Trophoblast cell (in vitro differentiated cells and primary cell): ENCODE measurements around the gene NT5C2.

Experiments
- DNase-seq, 2 donors: peaks; one replicate each; pipeline ENCODE4 v3.0.0-alpha.2; 2016
- H2AFZ ChIP-seq: 2 replicates; pipeline ENCODE4 v1.6.1; 2013; ENCODE audit warnings: low read length, moderate library complexity, mild to moderate bottlenecking; ENCODE audit not compliant: insufficient read depth, poor library complexity
- H2AK5ac ChIP-seq: 2 replicates; pipeline ENCODE4 v1.6.1; 2013; ENCODE audit warnings: mild to moderate bottlenecking, low read length
- H2BK120ac ChIP-seq: 2 replicates; pipeline ENCODE4 v1.6.1; 2013; ENCODE audit warnings: low read length, mild to moderate bottlenecking, moderate library complexity; ENCODE audit not compliant: insufficient read depth, poor library complexity
- H2BK12ac ChIP-seq: 2 replicates; pipeline ENCODE4 v1.6.1; 2013; ENCODE audit warnings: mild to moderate bottlenecking, low read length, moderate library complexity
- H2BK5ac ChIP-seq: 2 replicates; pipeline ENCODE4 v1.6.1; 2013; ENCODE audit warnings: low read length, low read depth, moderate library complexity, mild to moderate bottlenecking; ENCODE audit not compliant: poor library complexity
- H3K14ac ChIP-seq: 2 replicates; pipeline ENCODE4 v1.6.1; 2013; ENCODE audit warnings: mild to moderate bottlenecking, low read length
- H3K18ac ChIP-seq: 2 replicates; pipeline ENCODE4 v1.6.1; 2013; ENCODE audit warnings: mild to moderate bottlenecking, low read length
- H3K23ac ChIP-seq: 2 replicates; pipeline ENCODE4 v1.6.1; 2013; ENCODE audit warnings: low read length
- H3K27ac ChIP-seq: 2 replicates; pipeline ENCODE4 v1.5.1; 2013; ENCODE audit warnings: low read depth, mild to moderate bottlenecking, inconsistent platforms, low read length, moderate library complexity
- H3K27me3 ChIP-seq: 2 replicates; pipeline ENCODE4 v1.6.1; 2013; ENCODE audit warnings: inconsistent platforms, mild to moderate bottlenecking, low read length, moderate library complexity; ENCODE audit not compliant: insufficient read depth
- H3K36me3 ChIP-seq, 2 experiments: 1 replicate in 1 of 2; 2 replicates in 1 of 2; pipeline ENCODE4 v1.6.1; 2013; ENCODE audit warnings: low read length in 2 of 2, mild to moderate bottlenecking in 2 of 2, moderate library complexity in 1 of 2; ENCODE audit not compliant: insufficient read depth in 2 of 2, control insufficient read depth in 1 of 2
- H3K4ac ChIP-seq: 2 replicates; pipeline ENCODE4 v1.6.1; 2013; ENCODE audit warnings: low read depth, mild to moderate bottlenecking, low read length, moderate library complexity
- H3K4me1 ChIP-seq, 2 experiments: 1 replicate in 1 of 2; 2 replicates in 1 of 2; pipeline ENCODE4 v1.6.1; 2013; ENCODE audit warnings: low read length in 2 of 2, mild to moderate bottlenecking in 2 of 2, moderate library complexity in 1 of 2; ENCODE audit not compliant: insufficient read depth in 2 of 2, control insufficient read depth in 1 of 2
- H3K4me2 ChIP-seq: 2 replicates; pipeline ENCODE4 v1.6.1; 2013; ENCODE audit warnings: inconsistent platforms, mild to moderate bottlenecking, low read length, moderate library complexity
- H3K4me3 ChIP-seq: 2 replicates; pipeline ENCODE4 v1.5.1; 2013; ENCODE audit warnings: mild to moderate bottlenecking, low read depth, low read length, inconsistent platforms
- H3K79me1 ChIP-seq: one replicate; pipeline ENCODE4 v1.6.1; 2013; ENCODE audit warnings: low read length
- H3K79me2 ChIP-seq: 2 replicates; pipeline ENCODE4 v1.6.1; 2013; ENCODE audit warnings: low read length, mild to moderate bottlenecking; ENCODE audit not compliant: control insufficient read depth, insufficient read depth, poor library complexity
- H3K9ac ChIP-seq: 2 replicates; pipeline ENCODE4 v1.6.1; 2013; ENCODE audit warnings: mild to moderate bottlenecking, low read length
- H3K9me3 ChIP-seq: 2 replicates; pipeline ENCODE4 v1.6.1; 2013; ENCODE audit warnings: low read depth, mild to moderate bottlenecking, control low read depth, inconsistent platforms, low read length; ENCODE audit not compliant: insufficient read depth
- H4K12ac ChIP-seq: 2 replicates; pipeline ENCODE4 v1.6.1; 2013; ENCODE audit warnings: low read depth, mild to moderate bottlenecking, low read length, moderate library complexity
- H4K8ac ChIP-seq: 2 replicates; pipeline ENCODE4 v1.6.1; 2013; ENCODE audit warnings: low read depth, mild to moderate bottlenecking, low read length, moderate library complexity
- H4K91ac ChIP-seq: one replicate; pipeline ENCODE4 v1.6.1; 2013; ENCODE audit warnings: low read depth, mild to moderate bottlenecking, low read length, moderate library complexity
- WGBS: extraction: QIAGEN DNeasy Blood & Tissue Kit; methylation state at CpG from one replicate; pipeline ENCODE4 v1.1.7; 2013; ENCODE audit warnings: missing lambda C conversion rate; ENCODE audit not compliant: insufficient read length, insufficient coverage; ENCODE audit errors: extremely low coverage; 5-methylcytosine and 5-hydroxymethylcytosine counted together

NT5C2 gene

DNA sequence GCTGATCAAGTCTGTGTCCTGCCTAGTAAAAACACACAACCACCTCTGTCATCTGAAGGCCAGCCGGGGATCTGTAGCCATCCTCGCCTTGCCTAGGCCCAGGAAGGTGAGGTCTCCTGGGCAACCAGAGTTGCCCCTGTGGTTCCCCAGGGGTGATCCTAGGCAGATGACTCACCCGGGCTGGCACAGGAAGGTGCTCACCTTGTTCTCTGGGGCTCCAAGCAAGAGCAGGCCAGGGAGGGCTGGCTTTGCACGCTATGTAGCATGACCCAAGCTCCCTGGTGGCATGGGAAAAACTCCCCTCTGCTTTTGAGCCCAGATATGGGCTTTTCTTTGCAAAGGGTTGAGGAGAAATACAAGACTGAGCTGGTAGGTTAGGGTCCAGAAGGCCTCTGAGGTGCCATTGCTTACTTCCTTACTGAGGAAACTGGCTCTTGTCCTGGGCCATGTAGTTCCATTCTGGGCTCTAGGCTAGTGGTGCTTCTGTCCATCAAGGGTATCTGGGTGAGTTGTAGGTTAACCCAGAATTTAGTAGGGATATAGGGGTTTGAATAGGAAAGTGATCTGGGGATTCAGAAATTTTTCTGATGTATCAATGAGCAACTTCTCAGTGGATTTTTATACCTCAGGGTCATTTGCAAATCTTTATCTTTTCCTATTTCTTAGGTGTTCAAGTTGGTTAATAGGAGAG is 112.0 kb downstream of the NT5C2 start:
- no peak overlapping the region for H2BK5ac ChIP-seq
- no peak overlapping the region for H3K27ac ChIP-seq
- no peak overlapping the region for H3K4me3 ChIP-seq
- no peak overlapping the region for H3K14ac ChIP-seq
- H4K12ac ChIP-seq = no peak overlapping the region
- no peaks in the 10 kb centered on the region for H3K79me2 ChIP-seq
- H3K27me3 ChIP-seq = no peaks in the 10 kb centered on the region
- H3K4ac ChIP-seq = no peak overlapping the region
- no peak overlapping the region for H3K23ac ChIP-seq
- H3K18ac ChIP-seq = no peak overlapping the region
- no peak overlapping the region for H2AK5ac ChIP-seq
- H2BK120ac ChIP-seq = no peak overlapping the region
- no peaks in the 10 kb centered on the region for H3K4me1 ChIP-seq
- WGBS = no CpG with 5 or more reads among the region's 4 CpGs
- H3K9me3 ChIP-seq = no peaks in the 10 kb centered on the region
- H2BK12ac ChIP-seq = no peak overlapping the region
- no peak overlapping the region for H4K91ac ChIP-seq
- no peak for DNase-seq
- H3K4me2 ChIP-seq = no peak overlapping the region
- H3K79me1 ChIP-seq = no peaks in the 10 kb centered on the region
- H3K9ac ChIP-seq = no peak overlapping the region
- peaks cover 11 to 30% of the 10 kb centered on the region in 2 experiments for H3K36me3 ChIP-seq
- no peak overlapping the region for H2AFZ ChIP-seq
- H4K8ac ChIP-seq = no peak overlapping the region

DNA sequence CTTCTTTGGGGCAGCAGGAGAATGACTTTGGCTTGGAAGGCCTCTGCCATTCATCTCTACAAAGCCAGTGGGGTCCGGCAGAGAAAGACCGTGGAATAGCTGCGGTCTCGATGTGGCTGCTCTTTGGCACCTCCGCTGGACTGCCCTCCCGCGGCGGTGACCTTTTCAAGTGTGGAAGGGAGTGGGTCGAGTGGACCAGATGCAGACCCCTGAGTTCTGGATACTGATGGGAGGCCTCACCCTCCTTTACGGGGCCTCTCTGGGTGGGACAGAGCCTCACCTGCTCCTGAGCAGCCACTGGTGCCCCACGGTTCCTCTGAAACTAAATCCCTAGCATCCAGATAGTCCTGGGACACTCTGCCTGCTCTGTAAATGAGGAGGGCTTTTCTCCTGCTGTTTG is 113.1 kb downstream of the NT5C2 start:
- Histone ChIP-seq H3K79me1 (no peaks in the 10 kb centered on the region), H2AFZ (no peak overlapping the region), H3K36me3 (peaks cover 6 to 23% of the 10 kb centered on the region in 2 experiments), H3K23ac (no peak overlapping the region), H3K27me3 (no peaks in the 10 kb centered on the region), H3K4me2 (no peak overlapping the region), H3K27ac (no peak overlapping the region), H3K4ac (no peak overlapping the region), H2BK12ac (no peak overlapping the region), H2BK120ac (no peak overlapping the region), H2BK5ac (no peak overlapping the region), H3K9ac (no peak overlapping the region), H3K4me1 (no peaks in the 10 kb centered on the region), H3K9me3 (no peaks in the 10 kb centered on the region), H4K91ac (no peak overlapping the region), H4K8ac (no peak overlapping the region), H4K12ac (no peak overlapping the region), H3K79me2 (no peaks in the 10 kb centered on the region), H3K18ac (no peak overlapping the region), H2AK5ac (no peak overlapping the region), H3K4me3 (no peak overlapping the region), H3K14ac (no peak overlapping the region)
- no peak for DNase-seq
- WGBS = no CpG with 5 or more reads among the region's 11 CpGs

- H4K91ac ChIP-seq = no peak overlapping the region
- no peak overlapping the region for H4K8ac ChIP-seq
- no peak overlapping the region for H2AFZ ChIP-seq
- no peak overlapping the region for H3K14ac ChIP-seq
- H2BK5ac ChIP-seq = no peak overlapping the region
- H3K27me3 ChIP-seq = no peaks in the 10 kb centered on the region
- no peak overlapping the region for H3K9ac ChIP-seq
- no peak overlapping the region for H2AK5ac ChIP-seq
- no peaks in the 10 kb centered on the region for H3K4me1 ChIP-seq
- no peak overlapping the region for H3K23ac ChIP-seq
- H3K4ac ChIP-seq = no peak overlapping the region
- no peak overlapping the region for H2BK12ac ChIP-seq
- no peaks in the 10 kb centered on the region for H3K79me2 ChIP-seq
- no peak overlapping the region for H3K4me2 ChIP-seq
- WGBS = no CpG with 5 or more reads among the region's 7 CpGs
- H3K9me3 ChIP-seq = no peaks in the 10 kb centered on the region
- no peak overlapping the region for H3K4me3 ChIP-seq
- H3K79me1 ChIP-seq = no peaks in the 10 kb centered on the region
- no peak for DNase-seq
- H4K12ac ChIP-seq = no peak overlapping the region
- peaks cover 4 to 17% of the 10 kb centered on the region in 2 experiments for H3K36me3 ChIP-seq
- no peak overlapping the region for H3K27ac ChIP-seq
- no peak overlapping the region for H2BK120ac ChIP-seq
- no peak overlapping the region for H3K18ac ChIP-seq
Observed at GRCh38 chr10:103079100-103079499, 114.0 kb downstream of the NT5C2 start.

DNA sequence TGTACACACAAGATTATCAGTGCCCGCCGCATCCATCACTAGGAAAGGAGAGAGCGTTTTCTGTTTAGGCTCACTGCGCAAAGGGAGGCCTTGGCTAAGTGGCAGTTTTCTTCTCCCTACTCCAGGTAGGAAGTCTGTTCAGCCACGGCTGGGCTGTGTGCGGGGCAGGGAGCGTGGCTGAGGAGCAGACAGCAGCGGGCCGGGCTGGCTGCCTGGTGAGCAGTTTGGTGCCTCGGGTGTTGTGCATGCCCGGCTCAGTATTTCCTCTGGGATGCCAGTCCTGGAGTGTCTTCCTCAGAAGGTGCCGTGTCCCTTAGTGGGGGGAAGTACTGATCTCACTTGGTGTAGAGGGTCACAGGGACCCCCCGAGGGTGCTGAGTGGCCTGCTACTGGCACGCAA is 114.4 kb downstream of the NT5C2 start:
- H3K18ac ChIP-seq = no peak overlapping the region
- H3K9ac ChIP-seq = no peak overlapping the region
- no peaks in the 10 kb centered on the region for H3K4me1 ChIP-seq
- no peak overlapping the region for H2BK5ac ChIP-seq
- no peak overlapping the region for H2BK12ac ChIP-seq
- H3K23ac ChIP-seq = no peak overlapping the region
- no peaks in the 10 kb centered on the region for H3K27me3 ChIP-seq
- H3K4ac ChIP-seq = no peak overlapping the region
- H3K9me3 ChIP-seq = no peaks in the 10 kb centered on the region
- H3K27ac ChIP-seq = no peak overlapping the region
- no peak for DNase-seq
- no peak overlapping the region for H3K14ac ChIP-seq
- no peak overlapping the region for H4K91ac ChIP-seq
- H4K8ac ChIP-seq = no peak overlapping the region
- H3K79me2 ChIP-seq = no peaks in the 10 kb centered on the region
- H2AFZ ChIP-seq = no peak overlapping the region
- peaks cover 4 to 14% of the 10 kb centered on the region in 2 experiments for H3K36me3 ChIP-seq
- H2BK120ac ChIP-seq = no peak overlapping the region
- H3K79me1 ChIP-seq = no peaks in the 10 kb centered on the region
- WGBS = no CpG with 5 or more reads among the region's 14 CpGs
- no peak overlapping the region for H2AK5ac ChIP-seq
- H4K12ac ChIP-seq = no peak overlapping the region
- no peak overlapping the region for H3K4me3 ChIP-seq
- H3K4me2 ChIP-seq = no peak overlapping the region
